A549 treated with GW870086 at 1 μM for 4 hours (cell line): ENCODE data around the gene GABPA. TPM values are rescaled to one million over a fixed set of nuclear protein-coding genes. Genes with fewer than 3 reads are reported as not detected.

Experiments used
- total RNA-seq: library from RNA; stranded (reverse); fragments of 200-300 nt; extraction: Qiagen RNA extraction; gene quantifications from 5 replicates; pipeline ENCODE4 v1.2.3, GENCODE V29; 2022; ENCODE audit warnings: low read depth

Gene GABPA
- 4.2 to 7.9 TPM (median 6.4 TPM) in 5 replicates for total RNA-seq

DNA sequence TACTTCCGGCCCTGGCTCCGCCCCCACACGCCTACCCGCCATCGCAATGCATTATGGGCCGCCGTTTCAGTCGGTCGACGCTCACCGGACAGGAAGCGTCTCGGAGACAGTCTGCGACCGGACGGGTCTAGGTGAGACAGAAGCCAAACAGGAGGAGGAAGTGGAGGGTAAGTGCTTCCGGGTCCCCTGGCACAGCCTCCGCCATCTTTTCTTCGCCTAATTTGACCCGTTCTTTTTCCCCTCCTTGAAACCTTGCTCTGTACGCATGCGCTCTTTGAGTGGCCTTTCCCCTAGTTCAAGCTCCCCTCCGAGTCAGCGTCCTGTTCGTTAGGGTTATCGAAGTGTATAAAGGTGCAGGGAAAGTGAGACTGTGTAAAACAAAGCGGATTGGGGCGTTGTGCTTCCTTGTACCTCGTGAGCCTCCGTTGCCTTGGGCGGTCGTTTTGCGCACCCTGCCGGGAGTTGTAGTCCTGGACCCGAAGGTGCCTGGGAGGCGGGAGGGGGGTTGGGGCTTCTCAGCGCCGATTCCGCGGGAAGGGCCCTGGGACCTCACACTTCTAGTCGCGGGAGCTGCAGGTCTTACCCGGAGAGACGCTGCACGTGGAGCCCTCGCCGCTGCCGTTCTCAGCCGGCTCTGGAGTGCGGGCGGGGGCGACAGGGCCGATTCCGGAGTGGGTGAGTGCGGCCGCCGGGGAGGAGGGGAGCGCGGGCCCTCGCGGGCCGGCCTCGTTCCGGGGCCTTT, at the start of gene GABPA, which contains the start of gene ATP5PF:
Gene GABPA, plus strand, starts transcription at position 69 of the 742 bp plus-strand sequence. CDS start 6,627 bp downstream, outside the sequence.
Gene ATP5PF, minus strand, starts transcription at position 1 of the 742 bp plus-strand sequence. CDS start 5,110 bp downstream, outside the sequence.

Other genes with a start within 250 kb of the GABPA start
- gene MRPL39, start 127.5 kb upstream of the GABPA start, total RNA-seq, result 35.2 to 36.8 TPM (median 36.2 TPM) in 5 replicates
- not detected in 5 replicates for gene JAM2, start 95.7 kb upstream of the GABPA start, total RNA-seq
- gene ATP5PF, start 68 bp upstream of the GABPA start, total RNA-seq, result 215 to 241 TPM (median 228 TPM) in 5 replicates